Hepatocyte (in vitro differentiated cells): ENCODE measurements around the gene KLF9. TPM values are rescaled to one million over a fixed set of nuclear protein-coding genes. Genes with fewer than 3 reads are reported as not detected.
A peak's percentile ranks its signal among the peaks of the same experiment; 100 is the strongest.

Experiments
- DNase-seq: peaks from one replicate; pipeline ENCODE4 v3.0.0-alpha.2; 2016; ENCODE audit warnings: low spot score
- H2AFZ ChIP-seq: fragments of 200-600 bp; sonication (generic); 2 replicates; pipeline ENCODE4 v1.6.0; 2016; ENCODE audit warnings: antibody characterized with exemption, mild to moderate bottlenecking
- H3K27ac ChIP-seq: fragments of 200-600 bp; sonication (generic); 2 replicates; pipeline ENCODE4 v1.5.1; 2016; ENCODE audit warnings: mild to moderate bottlenecking
- H3K27me3 ChIP-seq: fragments of 200-600 bp; sonication (generic); 2 replicates; pipeline ENCODE4 v1.6.1; 2016
- H3K36me3 ChIP-seq: fragments of 200-600 bp; sonication (generic); replicated peaks from 2 replicates; pipeline ENCODE4 v1.5.1; 2016; ENCODE audit warnings: low read depth; ENCODE audit not compliant: insufficient read depth
- H3K4me1 ChIP-seq: fragments of 200-600 bp; sonication (generic); 2 replicates; pipeline ENCODE4 v1.5.1; 2016; ENCODE audit warnings: mild to moderate bottlenecking, moderate library complexity; ENCODE audit not compliant: insufficient read depth
- H3K4me2 ChIP-seq: fragments of 200-600 bp; sonication (generic); 2 replicates; pipeline ENCODE4 v1.6.0; 2016
- H3K4me3 ChIP-seq: fragments of 200-600 bp; sonication (generic); 2 replicates; pipeline ENCODE4 v1.5.1; 2016; ENCODE audit warnings: mild to moderate bottlenecking
- H3K79me2 ChIP-seq: fragments of 200-600 bp; sonication (generic); 2 replicates; pipeline ENCODE4 v1.6.0; 2017; ENCODE audit warnings: mild to moderate bottlenecking
- H3K9me2 ChIP-seq: fragments of 200-600 bp; sonication (generic); replicated peaks from 2 replicates; pipeline ENCODE4 v1.6.0; 2017; ENCODE audit warnings: mild to moderate bottlenecking; ENCODE audit not compliant: insufficient read depth
- H3K9me3 ChIP-seq: fragments of 200-600 bp; sonication (generic); 2 replicates; pipeline ENCODE4 v1.5.1; 2016; ENCODE audit warnings: low read depth, mild to moderate bottlenecking
- H4K20me1 ChIP-seq: fragments of 200-600 bp; sonication (generic); 2 replicates; pipeline ENCODE4 v1.6.0; 2016; ENCODE audit warnings: mild to moderate bottlenecking; ENCODE audit not compliant: insufficient read depth, poor library complexity, severe bottlenecking
- CTCF ChIP-seq: fragments of 200-600 bp; sonication (generic); IDR thresholded peaks from 2 replicates; pipeline ENCODE4 v1.5.1; 2016; ENCODE audit warnings: antibody characterized with exemption, mild to moderate bottlenecking; ENCODE audit not compliant: poor library complexity
- EZH2 ChIP-seq: fragments of 200-600 bp; sonication (generic); IDR thresholded peaks from 2 replicates; pipeline ENCODE4 v1.6.1; 2016; ENCODE audit warnings: antibody characterized with exemption, mild to moderate bottlenecking, borderline replicate concordance
- EZH2phosphoT487 ChIP-seq: fragments of 200-600 bp; sonication (generic); IDR thresholded peaks from one replicate; pipeline ENCODE4 v1.6.1; 2018; ENCODE audit warnings: antibody characterized with exemption, mild to moderate bottlenecking, low read depth, moderate library complexity; ENCODE audit not compliant: unreplicated experiment, severe bottlenecking
- WGBS: methylation state at CpG from one replicate; pipeline ENCODE4 v1.1.6; 2016; ENCODE audit warnings: low lambda C conversion rate; ENCODE audit errors: missing lambda C conversion rate; 5-methylcytosine and 5-hydroxymethylcytosine counted together
- polyA plus RNA-seq: library from polyadenylated mRNA; unstranded; fragments of >200 nt; fragmentation: Nextera tagmentation; extraction: Ambion mirVana; gene quantifications from 2 replicates; pipeline ENCODE4 v1.2.1, GENCODE V29; 2016
- total RNA-seq: library from RNA; depleted of rRNA; stranded (reverse); fragments of >200 nt; gene quantifications from 2 replicates; pipeline ENCODE4 v1.2.3, GENCODE V29; 2014

Gene KLF9
- total and polyA plus RNA-seq, 2 experiments from 2014 or later = 5.3 to 29.4 TPM

DNA sequence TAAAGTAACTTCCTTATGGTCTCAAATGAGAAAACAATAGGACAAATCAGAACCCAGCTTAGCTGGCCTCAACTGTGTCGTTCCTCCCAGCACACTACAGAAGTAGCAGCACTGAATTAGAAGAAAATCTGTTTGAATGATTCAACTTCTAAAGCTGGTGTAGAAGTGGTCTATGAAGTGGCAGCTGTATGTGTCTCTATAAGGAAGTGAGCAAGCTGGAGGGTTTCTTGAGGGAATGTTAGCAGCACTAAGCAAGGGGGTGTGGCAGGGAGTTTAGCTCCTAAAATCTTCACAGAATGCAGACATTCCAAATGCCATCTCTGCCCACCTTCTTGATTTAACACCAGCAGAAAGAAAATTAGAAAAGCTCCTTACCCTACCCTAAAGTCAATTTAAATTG is 4.1 kb downstream of the KLF9 start:
- Histone ChIP-seq H4K20me1 (peaks cover 40% of the 10 kb centered on the region), H3K4me2 (peak overlapping the region; percentile 76), H3K4me3 (no peak overlapping the region), H3K36me3 (no peaks in the 10 kb centered on the region), H3K79me2 (peaks cover 68% of the 10 kb centered on the region), H3K4me1 (peaks cover 11% of the 10 kb centered on the region), H3K27me3 (no peaks in the 10 kb centered on the region), H3K9me2 (no peaks in the 10 kb centered on the region), H3K27ac (peak overlapping the region; percentile 96), H2AFZ (no peak overlapping the region), H3K9me3 (no peaks in the 10 kb centered on the region)
- TF ChIP-seq EZH2phosphoT487 (no peak), CTCF (no peak), EZH2 (no peak)
- 67% methylated on average over 1 of the region's 1 CpG for WGBS
- no peak for DNase-seq

- H3K79me2 ChIP-seq = peaks cover 73% of the 10 kb centered on the region
- peaks cover 40% of the 10 kb centered on the region for H4K20me1 ChIP-seq
- H3K9me2 ChIP-seq = no peaks in the 10 kb centered on the region
- peak overlapping the region; percentile 96 for H3K27ac ChIP-seq
- H3K4me3 ChIP-seq = no peak overlapping the region
- H3K4me1 ChIP-seq = peaks cover 9% of the 10 kb centered on the region
- no peak for TF ChIP-seq EZH2phosphoT487
- TF ChIP-seq EZH2 = no peak
- no peak for TF ChIP-seq CTCF
- H3K36me3 ChIP-seq = no peaks in the 10 kb centered on the region
- H2AFZ ChIP-seq = no peak overlapping the region
- DNase-seq = no peak
- 59% methylated on average over 2 of the region's 2 CpGs for WGBS
- peak overlapping the region; percentile 76 for H3K4me2 ChIP-seq
- H3K9me3 ChIP-seq = no peaks in the 10 kb centered on the region
- no peaks in the 10 kb centered on the region for H3K27me3 ChIP-seq
Measured at GRCh38 chr9:70409800-70410199, 4.7 kb downstream of the KLF9 start.

DNA sequence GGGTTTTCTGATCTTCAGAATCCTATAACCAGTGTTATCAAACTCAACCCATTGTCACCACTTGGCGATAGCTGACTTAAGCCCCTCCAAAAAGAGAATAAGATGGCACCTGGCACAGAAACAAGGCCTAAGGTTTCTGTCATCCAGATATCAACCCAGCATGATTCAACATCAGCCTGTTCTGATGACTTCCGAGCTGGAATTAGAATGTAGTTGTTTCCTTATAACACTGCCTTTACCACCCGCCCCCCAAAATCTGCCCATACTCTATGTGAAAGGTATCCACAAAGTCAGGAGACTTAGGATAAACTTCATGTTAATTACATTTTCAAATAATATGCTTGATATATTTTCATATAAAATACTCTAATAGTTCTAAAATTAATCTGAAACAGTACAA is 5.2 kb downstream of the KLF9 start:
- H3K9me2 ChIP-seq = no peaks in the 10 kb centered on the region
- no peaks in the 10 kb centered on the region for H3K9me3 ChIP-seq
- peak overlapping the region; percentile 76 for H3K4me2 ChIP-seq
- peaks cover 40% of the 10 kb centered on the region for H4K20me1 ChIP-seq
- DNase-seq = no peak
- TF ChIP-seq EZH2 (no peak), CTCF (no peak), EZH2phosphoT487 (no peak)
- no peak overlapping the region for H2AFZ ChIP-seq
- peaks cover 79% of the 10 kb centered on the region for H3K79me2 ChIP-seq
- WGBS = 99% methylated on average over 3 of the region's 3 CpGs
- H3K27me3 ChIP-seq = no peaks in the 10 kb centered on the region
- peaks cover 8% of the 10 kb centered on the region for H3K4me1 ChIP-seq
- H3K27ac ChIP-seq = peak overlapping the region; percentile 9
- H3K4me3 ChIP-seq = no peak overlapping the region
- no peaks in the 10 kb centered on the region for H3K36me3 ChIP-seq
